ENCODE measurements around the gene FAM114A2. TPM values are rescaled to one million over a fixed set of nuclear protein-coding genes. Genes with fewer than 3 reads are reported as not detected.

Gene FAM114A2
- polyA plus RNA-seq, 1 donor (not counting 4 experiments of a cell fraction or from before 2014, with no cell fraction given): 16.3 TPM

- H3K9me1 ChIP-seq (ENCODE audit: control insufficient read depth, extremely low read depth, insufficient read depth, low read length): no peaks in the 10 kb centered on the region
- no peaks in the 10 kb centered on the region for H3K9me3 ChIP-seq (ENCODE audit: control insufficient read depth, low read depth, low read length)
- no peak overlapping the region for H2AFZ ChIP-seq (ENCODE audit: control insufficient read depth, low read length)
- no peak for FAIRE-seq
- H4K20me1 ChIP-seq (ENCODE audit: control insufficient read depth, extremely low read depth, insufficient read depth, low read length): no peaks in the 10 kb centered on the region
- no peak for TF ChIP-seq CTCF (optimal IDR thresholded peaks at IDR 0.05 in 1 of 3, IDR thresholded peaks at IDR 0.05 in 1 of 3, conservative IDR thresholded peaks at IDR 0.05 in 1 of 3; ENCODE audit: extremely low read depth in 1 of 3, insufficient read depth in 2 of 3, low read length in 3 of 3)
- TF ChIP-seq EZH2 (IDR thresholded peaks at IDR 0.05; ENCODE audit: low read length): no peak
- H3K27ac ChIP-seq (ENCODE audit: control insufficient read depth, insufficient read depth, low read length): no peak overlapping the region
- H3K4me3 ChIP-seq (ENCODE audit: control insufficient read depth in 2 of 3, extremely low read depth in 1 of 3, insufficient read depth in 2 of 3, low read depth in 1 of 3, low read length in 3 of 3): no peak overlapping the region
- H3K4me1 ChIP-seq (ENCODE audit: control insufficient read depth, extremely low read depth, insufficient read depth, low read length): no peaks in the 10 kb centered on the region
- H3K4me2 ChIP-seq (ENCODE audit: control insufficient read depth, extremely low read depth, insufficient read depth, low read depth, low read length): no peak overlapping the region
- peaks cover 19% of the 10 kb centered on the region for H3K27me3 ChIP-seq (ENCODE audit: control insufficient read depth, extremely low read depth, insufficient read depth, low read length)
- H3K79me2 ChIP-seq (ENCODE audit: control insufficient read depth, insufficient read depth, low read length): no peaks in the 10 kb centered on the region
- no peaks in the 10 kb centered on the region for H3K36me3 ChIP-seq (ENCODE audit: control insufficient read depth in 2 of 2, extremely low read depth in 1 of 2, insufficient read depth in 2 of 2, low read length in 2 of 2)
- H3K9ac ChIP-seq (ENCODE audit: control insufficient read depth, extremely low read depth, insufficient read depth, low read length): no peak overlapping the region
- dilution Hi-C loops (cut with MboI; ENCODE audit: extremely low pct_ligation_motif_present, low sequenced_read_pairs): no loop called here
- no peak for DNase-seq (ENCODE audit: low read depth, low spot score)
Observed at GRCh38 chr5:154086641-154087040, 47.9 kb upstream of the FAM114A2 start.

- no peak for TF ChIP-seq CTCF (optimal IDR thresholded peaks at IDR 0.05 in 1 of 3, IDR thresholded peaks at IDR 0.05 in 1 of 3, conservative IDR thresholded peaks at IDR 0.05 in 1 of 3; ENCODE audit: extremely low read depth in 1 of 3, insufficient read depth in 2 of 3, low read length in 3 of 3)
- no peak for TF ChIP-seq EZH2 (IDR thresholded peaks at IDR 0.05; ENCODE audit: low read length)
- no peaks in the 10 kb centered on the region for H3K9me1 ChIP-seq (ENCODE audit: control insufficient read depth, extremely low read depth, insufficient read depth, low read length)
- dilution Hi-C loops (cut with MboI; ENCODE audit: extremely low pct_ligation_motif_present, low sequenced_read_pairs): no loop called here
- H3K4me1 ChIP-seq (ENCODE audit: control insufficient read depth, extremely low read depth, insufficient read depth, low read length): no peaks in the 10 kb centered on the region
- no peaks in the 10 kb centered on the region for H4K20me1 ChIP-seq (ENCODE audit: control insufficient read depth, extremely low read depth, insufficient read depth, low read length)
- no peak overlapping the region for H3K9ac ChIP-seq (ENCODE audit: control insufficient read depth, extremely low read depth, insufficient read depth, low read length)
- no peak overlapping the region for H3K4me3 ChIP-seq (ENCODE audit: control insufficient read depth in 2 of 3, extremely low read depth in 1 of 3, insufficient read depth in 2 of 3, low read depth in 1 of 3, low read length in 3 of 3)
- no peaks in the 10 kb centered on the region for H3K36me3 ChIP-seq (ENCODE audit: control insufficient read depth in 2 of 2, extremely low read depth in 1 of 2, insufficient read depth in 2 of 2, low read length in 2 of 2)
- peaks cover 19% of the 10 kb centered on the region for H3K27me3 ChIP-seq (ENCODE audit: control insufficient read depth, extremely low read depth, insufficient read depth, low read length)
- H3K79me2 ChIP-seq (ENCODE audit: control insufficient read depth, insufficient read depth, low read length): no peaks in the 10 kb centered on the region
- no peak overlapping the region for H2AFZ ChIP-seq (ENCODE audit: control insufficient read depth, low read length)
- DNase-seq (ENCODE audit: low read depth, low spot score): no peak
- H3K9me3 ChIP-seq (ENCODE audit: control insufficient read depth, low read depth, low read length): no peaks in the 10 kb centered on the region
- FAIRE-seq: no peak
- no peak overlapping the region for H3K4me2 ChIP-seq (ENCODE audit: control insufficient read depth, extremely low read depth, insufficient read depth, low read depth, low read length)
- H3K27ac ChIP-seq (ENCODE audit: control insufficient read depth, insufficient read depth, low read length): no peak overlapping the region
Observed at GRCh38 chr5:154086146-154086545, 47.4 kb upstream of the FAM114A2 start.

Measured in keratinocyte (primary cell).